IPS-15b (cell line): ENCODE measurements around the gene TRDN.

Experiments used
- H3K27me3 ChIP-seq: one replicate; pipeline ENCODE4 v1.6.1; 2013; ENCODE audit warnings: low read length; ENCODE audit not compliant: control insufficient read depth, insufficient read depth
- H3K36me3 ChIP-seq: one replicate; pipeline ENCODE4 v1.6.1; 2013; ENCODE audit warnings: low read length; ENCODE audit not compliant: control insufficient read depth, insufficient read depth
- H3K4me1 ChIP-seq: one replicate; pipeline ENCODE4 v1.6.1; 2013; ENCODE audit warnings: mild to moderate bottlenecking, low read length; ENCODE audit not compliant: control insufficient read depth, insufficient read depth
- H3K4me3 ChIP-seq: one replicate; pipeline ENCODE4 v1.5.1; 2013; ENCODE audit warnings: low read depth, low read length
- H3K9ac ChIP-seq: one replicate; pipeline ENCODE4 v1.6.1; 2013; ENCODE audit warnings: low read depth, mild to moderate bottlenecking, low read length
- H3K9me3 ChIP-seq: one replicate; pipeline ENCODE4 v1.6.1; 2013; ENCODE audit warnings: mild to moderate bottlenecking, low read length; ENCODE audit not compliant: control insufficient read depth, insufficient read depth

Gene TRDN

DNA sequence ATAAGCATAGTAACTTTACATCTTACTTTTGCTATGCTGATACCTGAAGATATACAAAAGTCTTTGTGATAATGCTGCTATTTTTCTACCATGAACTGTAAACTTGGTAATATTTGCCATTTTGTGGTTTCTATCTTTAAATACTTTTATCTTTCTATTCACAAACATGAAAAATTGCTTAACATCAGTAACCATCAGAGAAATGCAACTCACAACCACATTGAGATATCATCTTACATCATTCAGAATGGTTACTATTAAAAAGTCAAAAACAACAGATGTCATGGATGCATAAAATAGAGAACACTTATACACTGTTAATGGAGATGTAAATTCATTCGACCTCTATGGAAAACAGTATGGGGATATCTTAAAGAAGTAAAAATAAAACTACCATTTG, 112.0 kb downstream of the TRDN start:
- H3K27me3 ChIP-seq = no peaks in the 10 kb centered on the region
- H3K9ac ChIP-seq = no peak overlapping the region
- no peaks in the 10 kb centered on the region for H3K4me1 ChIP-seq
- H3K36me3 ChIP-seq = no peaks in the 10 kb centered on the region
- H3K4me3 ChIP-seq = no peak overlapping the region
- H3K9me3 ChIP-seq = no peaks in the 10 kb centered on the region

- no peak overlapping the region for H3K9ac ChIP-seq
- no peaks in the 10 kb centered on the region for H3K36me3 ChIP-seq
- no peak overlapping the region for H3K4me3 ChIP-seq
- H3K27me3 ChIP-seq = no peaks in the 10 kb centered on the region
- H3K4me1 ChIP-seq = peaks cover 6% of the 10 kb centered on the region
- no peaks in the 10 kb centered on the region for H3K9me3 ChIP-seq
These were observed 116.5 kb downstream of the TRDN start for GRCh38 chr6:123520217-123520616.

DNA sequence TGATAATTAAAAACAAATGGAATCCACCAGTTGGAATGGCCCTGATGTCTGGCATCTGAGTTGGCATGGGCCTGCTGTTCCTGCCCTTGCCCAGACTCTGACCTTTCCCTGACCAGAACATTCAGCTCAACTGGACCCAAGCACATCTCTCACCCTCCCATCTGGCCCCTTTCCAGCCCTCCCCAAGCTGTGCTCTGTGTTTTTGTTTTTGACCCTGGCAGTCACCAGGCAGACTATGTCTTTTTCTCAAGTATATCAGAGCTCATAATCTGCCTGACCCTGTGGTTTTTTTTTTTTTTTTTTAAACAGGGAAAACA, 117.6 kb downstream of the TRDN start:
- Histone ChIP-seq H3K27me3 (no peaks in the 10 kb centered on the region), H3K4me3 (no peak overlapping the region), H3K9ac (no peak overlapping the region), H3K36me3 (no peaks in the 10 kb centered on the region), H3K9me3 (no peaks in the 10 kb centered on the region), H3K4me1 (peaks cover 6% of the 10 kb centered on the region)

DNA sequence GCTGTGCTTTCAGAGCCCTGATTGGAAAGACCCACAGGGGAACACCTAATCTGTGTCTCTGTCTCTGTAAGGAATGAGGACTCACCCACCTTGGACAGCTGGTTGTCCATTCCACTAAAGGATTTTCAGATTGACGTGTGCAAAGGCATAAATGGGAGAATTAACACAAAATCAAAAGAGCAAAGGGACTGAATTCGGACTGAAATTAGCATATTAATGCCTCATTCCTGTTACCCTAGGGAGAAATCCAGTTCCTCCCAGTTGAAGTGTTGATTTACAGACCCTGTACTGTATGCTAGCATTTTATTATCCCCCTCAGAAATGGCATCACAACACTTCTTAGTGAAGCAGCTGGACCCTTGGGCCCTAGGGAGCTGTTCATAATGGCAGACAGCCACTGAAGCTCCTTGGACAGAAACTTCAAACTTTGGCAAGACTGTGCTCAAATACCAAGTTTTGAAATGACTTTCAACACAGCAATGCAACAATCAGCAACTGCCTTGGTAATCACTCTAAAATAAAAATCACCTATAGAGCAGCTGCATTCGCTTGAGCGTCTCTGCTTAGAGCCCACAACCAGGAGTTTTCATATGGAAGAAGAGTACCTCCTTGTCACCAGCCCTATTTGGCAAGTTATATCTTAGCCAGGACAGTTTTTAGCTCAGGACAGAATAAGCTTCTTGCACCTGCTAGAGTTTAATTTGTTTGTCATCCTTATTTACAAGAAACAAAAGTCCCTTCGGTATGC, 118.1 kb downstream of the TRDN start:
- Histone ChIP-seq H3K27me3 (no peaks in the 10 kb centered on the region), H3K4me1 (peaks cover 6% of the 10 kb centered on the region), H3K9ac (no peak overlapping the region), H3K36me3 (no peaks in the 10 kb centered on the region), H3K9me3 (no peaks in the 10 kb centered on the region), H3K4me3 (no peak overlapping the region)

GRCh38 chr6:123515715-123516114, 121.0 kb downstream of the TRDN start:
- no peaks in the 10 kb centered on the region for H3K27me3 ChIP-seq
- H3K4me3 ChIP-seq = no peak overlapping the region
- H3K9me3 ChIP-seq = no peaks in the 10 kb centered on the region
- H3K4me1 ChIP-seq = peaks cover 8% of the 10 kb centered on the region
- no peaks in the 10 kb centered on the region for H3K36me3 ChIP-seq
- no peak overlapping the region for H3K9ac ChIP-seq

DNA sequence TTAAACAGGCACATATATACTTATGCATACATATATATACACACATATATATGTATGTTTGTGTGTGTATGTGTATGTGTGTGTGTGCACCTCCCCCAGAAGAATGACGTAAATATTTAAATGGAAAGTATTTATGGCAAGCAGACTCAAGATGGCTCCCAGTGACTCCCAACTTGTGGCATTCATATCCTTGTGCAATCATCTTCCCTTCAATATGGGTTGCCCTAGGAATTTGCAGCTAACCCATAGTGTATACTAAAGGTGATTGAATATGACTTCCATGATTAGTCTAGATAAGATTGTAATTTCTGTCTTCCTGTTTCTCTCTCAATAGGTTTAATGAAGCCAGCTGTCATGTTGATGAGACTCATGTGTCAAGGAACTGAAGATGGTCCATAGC, 127.6 kb downstream of the TRDN start:
- H3K9ac ChIP-seq = no peak overlapping the region
- H3K4me3 ChIP-seq = no peak overlapping the region
- no peaks in the 10 kb centered on the region for H3K9me3 ChIP-seq
- H3K4me1 ChIP-seq = peaks cover 3% of the 10 kb centered on the region
- H3K36me3 ChIP-seq = no peaks in the 10 kb centered on the region
- no peaks in the 10 kb centered on the region for H3K27me3 ChIP-seq

DNA sequence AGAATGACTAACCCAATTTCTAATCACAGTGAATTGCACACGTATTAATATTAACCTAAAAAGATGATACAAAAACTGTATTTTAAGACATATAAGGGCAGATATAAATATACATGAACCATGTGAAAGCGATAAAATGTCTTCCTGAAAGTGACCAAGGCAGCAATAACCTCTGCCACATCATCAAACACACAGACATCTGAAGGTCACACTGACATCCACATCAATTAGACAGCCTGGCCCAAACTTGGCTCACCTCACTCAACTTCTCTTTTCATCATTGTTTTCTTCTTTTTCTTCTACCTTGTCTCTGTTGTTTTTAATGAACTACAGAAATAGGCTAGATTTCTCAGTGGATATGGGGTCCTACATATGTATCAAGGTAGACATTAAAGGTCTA, 128.5 kb downstream of the TRDN start:
- H3K36me3 ChIP-seq = no peaks in the 10 kb centered on the region
- H3K9me3 ChIP-seq = no peaks in the 10 kb centered on the region
- H3K27me3 ChIP-seq = no peaks in the 10 kb centered on the region
- H3K9ac ChIP-seq = no peak overlapping the region
- peaks cover 3% of the 10 kb centered on the region for H3K4me1 ChIP-seq
- H3K4me3 ChIP-seq = no peak overlapping the region

DNA sequence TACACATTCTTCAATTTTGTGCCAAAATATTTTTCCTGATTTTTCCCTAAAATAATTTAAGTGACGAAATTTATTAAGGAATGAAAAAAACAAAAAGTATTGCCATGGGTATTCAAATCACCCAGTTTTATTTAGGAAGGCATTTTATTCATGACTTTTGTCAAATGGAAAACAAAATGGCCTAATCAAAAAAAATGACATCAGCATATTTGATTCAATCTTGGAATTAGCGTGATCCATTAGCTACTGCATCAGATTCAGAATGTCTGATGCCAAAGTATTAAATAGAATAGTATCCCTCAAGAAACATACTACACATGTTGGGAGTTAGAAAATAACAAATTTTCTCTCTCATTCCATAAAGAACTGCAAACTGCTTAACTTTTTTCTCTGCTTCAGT, 129.2 kb downstream of the TRDN start:
- no peak overlapping the region for H3K9ac ChIP-seq
- no peaks in the 10 kb centered on the region for H3K27me3 ChIP-seq
- H3K9me3 ChIP-seq = no peaks in the 10 kb centered on the region
- no peaks in the 10 kb centered on the region for H3K36me3 ChIP-seq
- H3K4me1 ChIP-seq = no peaks in the 10 kb centered on the region
- no peak overlapping the region for H3K4me3 ChIP-seq

GRCh38 chr6:123503619-123504018, 133.1 kb downstream of the TRDN start:
- H3K36me3 ChIP-seq = no peaks in the 10 kb centered on the region
- no peak overlapping the region for H3K9ac ChIP-seq
- no peaks in the 10 kb centered on the region for H3K9me3 ChIP-seq
- H3K4me3 ChIP-seq = no peak overlapping the region
- H3K4me1 ChIP-seq = no peaks in the 10 kb centered on the region
- H3K27me3 ChIP-seq = no peaks in the 10 kb centered on the region

DNA sequence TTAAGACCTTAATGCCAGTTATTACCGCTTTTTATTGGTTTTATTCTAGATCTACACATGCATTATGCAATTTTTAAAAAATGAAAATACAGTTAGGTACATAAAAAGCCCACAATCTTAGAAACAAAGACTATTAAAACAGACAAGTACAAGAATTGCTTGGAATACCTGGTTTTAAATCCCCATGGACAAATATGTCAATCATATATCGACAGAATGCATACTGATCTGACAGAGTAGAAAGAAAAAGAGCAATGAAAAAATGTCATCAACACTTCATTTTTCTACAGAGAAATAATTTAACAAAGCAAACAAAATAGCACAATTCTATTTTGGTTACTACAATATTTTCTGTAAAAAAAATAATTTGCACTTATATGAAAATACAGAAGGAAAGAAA, 139.7 kb downstream of the TRDN start:
- H3K4me1 ChIP-seq = no peaks in the 10 kb centered on the region
- no peaks in the 10 kb centered on the region for H3K36me3 ChIP-seq
- no peaks in the 10 kb centered on the region for H3K27me3 ChIP-seq
- H3K9me3 ChIP-seq = no peaks in the 10 kb centered on the region
- H3K9ac ChIP-seq = no peak overlapping the region
- H3K4me3 ChIP-seq = no peak overlapping the region

GRCh38 chr6:123489589-123489988, 147.2 kb downstream of the TRDN start:
- H3K9me3 ChIP-seq = no peaks in the 10 kb centered on the region
- no peak overlapping the region for H3K4me3 ChIP-seq
- no peak overlapping the region for H3K9ac ChIP-seq
- no peaks in the 10 kb centered on the region for H3K4me1 ChIP-seq
- no peaks in the 10 kb centered on the region for H3K36me3 ChIP-seq
- no peaks in the 10 kb centered on the region for H3K27me3 ChIP-seq

GRCh38 chr6:123480986-123481385, 155.8 kb downstream of the TRDN start:
- H3K9me3 ChIP-seq = no peaks in the 10 kb centered on the region

More at GRCh38 chr6:123480986-123481385, 155.8 kb downstream of the TRDN start:
- Histone ChIP-seq H3K36me3 (no peaks in the 10 kb centered on the region), H3K4me1 (no peaks in the 10 kb centered on the region), H3K4me3 (no peak overlapping the region), H3K27me3 (no peaks in the 10 kb centered on the region), H3K9ac (no peak overlapping the region)
